HepG2 (cell line): ENCODE measurements around the gene MCFD2. TPM values are rescaled to one million over a fixed set of nuclear protein-coding genes. Genes with fewer than 3 reads are reported as not detected.

Experiments used
- MYPOP ChIP-seq: sonication (generic); formaldehyde crosslinking; IDR thresholded peaks from 2 replicates; pipeline ENCODE4 v1.8.1; 2023; ENCODE audit warnings: mild to moderate bottlenecking, moderate library complexity, missing genetic modification reagents
- YEATS4 ChIP-seq: sonication (generic); formaldehyde crosslinking; IDR thresholded peaks from 2 replicates; pipeline ENCODE4 v1.4.0; 2020; ENCODE audit warnings: missing genetic modification reagents, borderline replicate concordance
- ZNF281 ChIP-seq: sonication (generic); formaldehyde crosslinking; IDR thresholded peaks from 2 replicates; pipeline ENCODE4 v1.4.0; 2020; ENCODE audit warnings: missing genetic modification reagents, borderline replicate concordance
- ZNF282 ChIP-seq: fragments of 450-650 bp; IDR thresholded peaks from 2 replicates; pipeline ENCODE4 v1.6.1; 2018; ENCODE audit not compliant: partially characterized antibody
- ZNF646 ChIP-seq: sonication (generic); formaldehyde crosslinking; IDR thresholded peaks from 2 replicates; pipeline ENCODE4 v1.9.0; 2021; ENCODE audit warnings: mild to moderate bottlenecking, missing genetic modification reagents
- polyA plus RNA-seq, 8 experiments: library from polyadenylated mRNA; depleted of rRNA in 3 of 8; stranded (reverse) in 7 of 8; unstranded in 1 of 8; fragments of >200 nt; fragmentation: Illumina TruSeq in 4 of 8; extraction: Trizol in 4 of 8; gene quantifications; 2 replicates each; pipeline versions ENCODE4 v1.2.1 to v1.2.3, GENCODE V29; 2011 to 2016; ENCODE audit warnings: low read depth in 4 of 8, missing spikeins in 1 of 8, mixed read lengths in 1 of 8; ENCODE audit not compliant: insufficient read depth in 1 of 8
- total RNA-seq, 5 experiments: library from RNA; depleted of rRNA; stranded (reverse); fragments of >200 nt; fragmentation: Illumina TruSeq; extraction: Trizol; gene quantifications; 2 replicates each; pipeline ENCODE4 v1.2.3, GENCODE V29; 2016; ENCODE audit warnings: low read depth in 1 of 5

Gene MCFD2
- total and polyA plus RNA-seq, 2 of the 13 experiments (the other 11 are each of a cell fraction or from before 2014, with no cell fraction given) = 183 to 232 TPM

- TF ChIP-seq MYPOP (no peak), ZNF281 (no peak), ZNF282 (no peak), ZNF646 (CRISPR knock-in tag) (no peak), YEATS4 (CRISPR knock-in tag) (no peak)
Observed at GRCh38 chr2:46942891-46943626, 27.5 kb upstream of the MCFD2 start (continued).
